T-helper 22 cell (primary cell): ENCODE data around the gene RAE1.
"Not testable (repeated sequence)": the region's sequence is repeated elsewhere in the genome, so short reads cannot be mapped to it uniquely, and the experiment has no call there.

Source experiments
- DNase-seq: peaks from one replicate; pipeline ENCODE4 v3.0.0-alpha.2; 2020; ENCODE audit warnings: low read depth

Gene RAE1

GRCh38 chr20:57415771-57416170, 64.7 kb downstream of the RAE1 start:
- no peak for DNase-seq

DNA sequence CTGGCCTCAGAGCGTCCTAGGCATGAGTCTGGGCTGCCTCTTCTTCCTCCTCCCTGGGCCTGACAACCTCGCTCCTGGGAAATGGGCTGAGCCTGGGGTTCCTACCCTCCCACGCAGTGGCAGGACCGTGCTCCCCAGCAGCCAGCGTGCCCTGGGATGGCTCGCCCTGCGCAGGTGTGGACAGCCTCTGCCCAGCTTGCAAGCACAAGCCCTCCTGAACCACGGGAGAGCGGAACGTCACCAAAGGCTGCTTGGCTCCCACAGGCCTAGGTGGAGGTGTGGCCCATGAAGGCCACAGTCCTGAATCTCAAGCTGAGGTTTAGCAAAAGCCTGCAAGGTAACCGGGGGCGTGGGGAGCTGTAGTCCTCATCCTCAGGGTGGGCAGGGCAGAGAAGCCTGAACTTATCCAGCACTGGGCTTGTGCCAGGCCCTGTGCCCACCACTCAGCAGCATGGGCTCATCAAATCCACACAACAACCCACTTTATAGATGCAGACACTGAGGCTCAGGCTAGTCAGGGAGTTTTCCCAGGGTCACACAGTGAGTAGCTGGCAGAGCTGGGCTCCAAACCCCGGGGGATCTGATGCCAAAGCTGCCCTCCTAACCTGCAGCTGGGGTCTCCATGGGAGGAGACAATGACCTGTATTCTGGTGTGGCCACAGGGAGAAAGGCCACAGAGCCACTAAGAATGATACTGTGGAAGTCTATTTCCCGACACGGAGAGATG, 65.4 kb downstream of the RAE1 start:
- DNase-seq, result no peak

- no peak for DNase-seq
Measured at GRCh38 chr20:57417051-57417689, 66.1 kb downstream of the RAE1 start.

- no peak for DNase-seq
Measured at GRCh38 chr20:57417830-57418780, 67.0 kb downstream of the RAE1 start.

DNA sequence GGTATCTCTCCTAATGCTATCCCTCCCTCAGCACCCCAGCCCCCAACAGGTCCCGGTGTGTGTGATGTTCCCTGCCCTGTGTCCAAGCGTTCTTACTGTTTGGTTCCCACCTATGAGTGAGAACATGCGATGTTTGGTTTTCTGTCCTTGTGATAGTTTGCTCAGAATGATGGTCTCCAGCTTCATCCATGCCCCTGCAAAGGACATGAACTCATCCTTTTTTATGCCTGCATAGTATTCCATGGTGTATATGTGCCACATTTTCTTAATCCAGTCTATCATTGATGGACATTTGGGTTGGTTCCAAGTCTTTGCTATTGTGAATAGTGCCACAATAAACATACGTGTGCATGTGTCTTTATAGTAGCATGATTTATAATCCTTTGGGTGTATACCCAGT, 68.4 kb downstream of the RAE1 start:
- DNase-seq, result not testable (repeated sequence)

GRCh38 chr20:57420571-57421252, 69.7 kb downstream of the RAE1 start:
- no peak for DNase-seq

DNA sequence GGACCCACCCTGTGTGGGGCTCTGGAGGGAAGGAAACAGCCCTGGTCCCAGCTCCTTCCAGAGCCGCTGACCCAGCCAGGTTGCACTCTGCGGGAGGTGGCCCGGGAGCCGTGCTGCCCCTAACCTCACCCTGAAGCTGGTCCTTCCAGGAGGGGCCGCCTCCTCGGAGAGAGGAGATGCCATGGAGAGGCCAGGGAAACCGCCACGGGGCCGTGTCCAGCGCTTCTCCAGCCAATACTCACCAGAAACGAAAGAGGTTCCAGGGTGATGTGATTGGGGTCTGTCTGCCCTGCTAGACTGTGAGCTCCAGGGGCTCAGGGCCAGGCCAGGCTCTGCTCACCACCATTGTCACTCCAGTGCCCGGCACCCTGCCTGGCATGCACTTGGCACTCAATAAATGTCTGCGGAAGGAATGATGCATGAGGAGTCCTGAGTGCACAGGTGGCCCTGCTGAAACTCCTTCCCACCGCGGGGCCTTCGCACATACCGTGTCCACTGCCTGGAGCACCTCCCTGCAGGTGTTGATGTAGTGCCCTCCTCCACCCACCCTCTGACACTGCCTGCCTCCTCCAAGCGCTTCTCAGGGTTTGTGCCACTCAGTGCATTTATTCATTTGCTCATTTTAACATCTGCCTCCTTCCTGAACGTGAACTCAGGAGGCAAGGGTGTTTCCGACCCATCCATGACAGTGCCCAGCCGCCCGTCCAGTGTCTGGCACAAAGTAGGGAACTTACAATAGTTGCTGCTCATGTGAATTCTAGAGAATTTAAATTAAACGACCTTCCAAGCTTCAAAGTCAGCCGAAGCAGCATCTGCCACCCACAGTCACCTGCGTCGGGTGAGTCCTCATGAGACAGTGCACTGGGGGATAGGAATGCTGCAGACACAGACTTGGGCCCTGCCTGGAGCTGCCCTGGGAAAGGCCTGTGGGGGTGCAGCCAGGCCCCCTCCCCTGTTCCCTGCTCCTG, 70.5 kb downstream of the RAE1 start:
- no peak for DNase-seq

DNA sequence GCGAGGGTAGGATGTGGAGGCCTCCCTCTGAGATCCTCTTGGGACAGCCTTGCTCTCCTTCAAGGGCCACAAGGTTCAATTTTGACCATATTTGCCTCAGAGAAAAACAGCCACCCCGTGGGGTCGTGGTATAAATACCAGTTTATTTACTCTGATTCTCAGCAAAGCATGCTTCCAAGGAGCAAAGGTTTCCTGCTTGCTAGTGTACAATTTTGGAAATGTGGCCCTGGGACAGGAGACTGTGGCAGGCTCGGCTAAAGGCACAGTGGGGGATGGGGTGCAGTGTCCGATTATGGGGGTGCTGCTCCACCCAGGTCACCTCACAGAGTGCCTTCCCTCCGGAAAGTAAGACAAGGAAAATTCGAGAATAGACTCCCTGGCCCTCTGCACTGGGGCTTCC, 71.2 kb downstream of the RAE1 start:
- DNase-seq, result no peak

DNA sequence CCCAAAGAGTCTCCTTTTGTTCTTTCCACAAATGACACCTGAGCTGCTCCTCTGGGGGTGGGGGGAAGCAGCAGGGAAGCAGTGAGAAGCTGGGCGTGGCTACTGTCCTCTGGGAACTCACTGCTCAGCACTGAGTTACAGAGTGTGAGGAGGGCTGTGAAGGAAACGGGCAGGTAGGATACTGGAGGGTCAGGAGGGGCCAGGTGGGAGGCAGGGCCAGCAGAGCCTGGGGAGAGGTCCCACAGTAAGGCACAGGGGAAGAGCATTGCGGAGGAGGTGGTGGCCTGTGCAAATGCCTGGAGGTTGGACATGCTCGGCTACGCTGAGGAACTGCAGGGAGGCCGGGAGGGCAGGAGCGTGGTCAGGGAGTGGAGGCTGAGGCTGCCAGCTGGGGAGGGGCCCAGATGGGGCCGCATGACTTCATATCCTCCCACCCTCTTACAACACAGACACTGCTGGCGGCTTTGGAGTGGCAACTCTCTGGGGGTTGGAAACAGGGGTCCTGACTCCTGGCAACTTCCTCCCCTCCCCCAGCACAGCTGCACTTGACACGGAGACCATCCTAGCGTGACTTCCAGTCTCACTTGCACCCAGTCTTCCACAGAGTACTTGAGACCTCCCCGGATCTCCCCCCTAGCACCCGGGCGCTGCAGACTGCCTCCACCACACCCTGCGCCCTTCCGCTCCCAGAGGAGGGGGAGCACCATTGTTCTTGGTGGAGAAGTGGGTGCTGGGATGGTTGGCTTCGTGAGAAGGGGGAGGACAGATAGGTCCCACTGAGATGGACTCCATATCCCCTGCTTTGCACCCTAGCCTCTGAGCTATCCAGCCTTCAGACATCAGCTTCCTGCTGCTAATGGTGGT, 74.3 kb downstream of the RAE1 start:
- DNase-seq, result no peak

DNA sequence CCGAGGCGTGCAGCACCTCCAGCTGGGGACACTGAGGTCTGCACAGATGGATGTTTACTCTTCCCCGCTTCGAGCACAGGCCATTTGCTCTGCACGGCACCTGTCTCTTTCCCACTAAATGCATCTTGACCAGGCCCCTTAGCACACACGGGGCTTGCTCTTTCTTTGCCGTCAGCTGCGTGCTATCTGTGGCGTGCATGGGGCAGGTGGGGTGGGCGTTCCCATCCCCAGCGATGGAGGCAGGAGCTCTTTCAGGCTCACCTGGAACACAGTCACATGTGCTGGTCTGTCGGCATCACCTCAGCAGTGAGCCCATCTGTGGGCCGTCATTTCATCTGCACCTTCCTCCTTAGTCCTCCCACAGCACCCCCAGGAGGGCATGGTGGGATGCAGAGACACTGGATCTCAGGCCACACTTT, 75.2 kb downstream of the RAE1 start:
- DNase-seq, result no peak

DNA sequence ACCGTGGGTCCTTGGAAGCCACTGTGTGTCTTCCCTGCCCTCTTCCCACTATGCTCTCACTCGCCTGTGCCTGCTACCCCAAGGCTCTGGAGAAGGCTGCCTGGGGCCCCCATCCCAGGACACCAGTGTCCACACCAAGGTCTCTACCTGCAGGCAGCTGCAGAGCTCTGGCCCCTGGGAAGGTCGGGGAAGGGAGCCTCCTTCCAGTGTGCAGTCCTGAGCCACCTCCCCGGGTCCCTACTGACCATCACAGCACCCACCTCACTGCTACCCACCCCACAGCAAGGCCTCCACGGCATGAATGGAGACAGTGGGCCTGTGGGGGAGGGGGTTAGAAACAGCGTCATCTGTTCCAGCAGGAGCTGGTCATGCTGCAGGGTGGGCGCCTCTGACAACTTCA, 75.8 kb downstream of the RAE1 start:
- no peak for DNase-seq

DNA sequence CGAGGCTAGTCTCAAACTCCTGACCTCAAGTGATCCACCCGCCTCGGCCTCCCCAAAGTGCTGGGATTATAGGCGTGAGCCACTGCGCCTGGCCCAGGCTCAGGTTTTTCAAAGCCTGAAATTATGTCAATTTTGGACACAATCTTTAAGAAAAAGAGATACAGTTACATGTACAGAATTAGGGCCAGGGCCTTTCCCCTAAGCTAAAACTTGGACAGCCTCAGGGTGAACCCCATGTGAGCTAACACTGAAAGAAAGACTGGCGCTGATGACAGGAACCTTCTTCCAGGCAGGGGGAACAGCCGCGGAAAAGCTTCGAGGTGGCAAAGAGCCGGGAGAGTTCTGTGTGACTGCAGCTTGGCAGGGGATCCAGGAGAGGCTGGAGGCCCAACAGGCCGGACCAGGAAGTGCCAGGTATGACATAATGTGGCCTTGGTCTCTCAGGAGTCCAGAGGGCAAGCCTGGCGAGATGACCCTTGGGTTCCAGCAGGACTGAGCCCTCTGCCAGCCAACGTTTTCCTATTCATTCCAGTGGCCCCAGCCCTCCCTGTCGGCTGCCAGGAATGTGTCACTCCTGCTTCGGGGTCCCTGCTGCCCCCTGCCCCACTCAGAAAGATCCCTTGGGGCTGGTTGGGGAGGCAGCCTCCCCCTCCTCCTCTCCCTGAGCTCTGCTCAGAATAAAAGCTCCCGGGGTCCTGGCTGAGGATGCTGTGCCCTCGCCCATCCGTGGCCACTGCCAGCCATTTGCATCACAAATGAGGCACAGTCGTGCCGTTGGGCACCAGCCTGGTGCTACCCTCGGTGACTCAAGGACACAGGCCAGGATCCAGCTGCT, 77.5 kb downstream of the RAE1 start:
- DNase-seq, result no peak
